ENCODE data around the gene HES4. TPM values are rescaled to one million over a fixed set of nuclear protein-coding genes. Genes with fewer than 3 reads are reported as not detected.

HES4 gene, protein sequence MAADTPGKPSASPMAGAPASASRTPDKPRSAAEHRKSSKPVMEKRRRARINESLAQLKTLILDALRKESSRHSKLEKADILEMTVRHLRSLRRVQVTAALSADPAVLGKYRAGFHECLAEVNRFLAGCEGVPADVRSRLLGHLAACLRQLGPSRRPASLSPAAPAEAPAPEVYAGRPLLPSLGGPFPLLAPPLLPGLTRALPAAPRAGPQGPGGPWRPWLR
- 10 to 100 TPM; 11.3 to 22.9 (median 14.2) TPM for polyA plus RNA-seq

DNA sequence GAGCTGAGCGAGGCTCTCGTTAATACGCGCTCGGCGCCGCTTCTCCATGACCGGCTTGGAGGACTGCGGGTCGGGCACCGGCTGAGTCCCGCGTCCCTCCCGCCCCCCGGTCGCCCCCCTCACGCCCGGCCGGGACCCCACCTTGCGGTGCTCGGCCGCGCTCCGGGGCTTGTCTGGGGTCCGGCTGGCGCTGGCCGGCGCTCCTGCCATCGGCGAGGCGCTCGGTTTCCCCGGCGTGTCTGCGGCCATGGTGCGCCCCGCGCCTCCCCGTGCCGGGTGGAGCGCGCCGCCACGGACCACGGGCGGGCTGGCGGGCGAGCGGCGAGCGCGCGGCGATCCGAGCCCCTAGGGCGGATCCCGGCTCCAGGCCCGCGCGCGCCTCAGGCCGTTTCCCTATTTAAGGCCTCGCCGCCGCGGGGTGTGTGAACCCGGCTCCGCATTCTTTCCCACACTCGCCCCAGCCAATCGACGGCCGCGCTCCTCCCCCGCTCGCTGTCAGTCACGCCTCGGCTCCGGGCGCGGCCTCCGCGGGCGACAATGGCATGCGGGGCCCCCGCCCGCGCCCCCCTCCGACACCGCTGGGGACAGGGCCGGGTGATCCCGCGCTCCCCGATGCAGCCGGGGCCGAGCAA, at the start of gene HES4:
Gene HES4 (minus strand): TSS at position 373 of the 632 bp plus-strand sequence. CDS start 124 bp downstream, at position 249.
- 0 to 1% (median 1%) methylated on average over 52 to 94 of the region's 95 CpGs for WGBS, 3 donors
- H3K27ac ChIP-seq (ENCODE audit: low read depth, low read length): no peak within 1 kb of the TSS

DNA sequence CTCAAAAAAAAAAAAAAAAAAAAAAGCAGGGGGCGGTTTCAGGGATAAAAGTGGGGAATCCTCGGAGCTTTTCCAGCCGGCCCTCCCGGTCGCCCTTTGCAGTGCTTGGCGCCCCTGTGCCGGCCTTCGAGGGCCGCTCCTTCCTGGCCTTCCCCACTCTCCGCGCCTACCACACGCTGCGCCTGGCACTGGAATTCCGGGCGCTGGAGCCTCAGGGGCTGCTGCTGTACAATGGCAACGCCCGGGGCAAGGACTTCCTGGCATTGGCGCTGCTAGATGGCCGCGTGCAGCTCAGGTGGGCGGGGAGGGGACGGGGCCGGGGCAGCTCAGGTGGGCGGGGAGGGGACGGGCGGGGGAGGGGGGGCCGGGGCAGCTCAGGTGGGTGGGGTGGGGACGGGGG, 48.9 kb upstream of the HES4 start:
- H3K27ac ChIP-seq (ENCODE audit: low read depth, low read length): no peak overlapping the region
- 92 to 94% (median 92%) methylated on average over 18 to 24 of the region's 28 CpGs for WGBS, 3 donors

DNA sequence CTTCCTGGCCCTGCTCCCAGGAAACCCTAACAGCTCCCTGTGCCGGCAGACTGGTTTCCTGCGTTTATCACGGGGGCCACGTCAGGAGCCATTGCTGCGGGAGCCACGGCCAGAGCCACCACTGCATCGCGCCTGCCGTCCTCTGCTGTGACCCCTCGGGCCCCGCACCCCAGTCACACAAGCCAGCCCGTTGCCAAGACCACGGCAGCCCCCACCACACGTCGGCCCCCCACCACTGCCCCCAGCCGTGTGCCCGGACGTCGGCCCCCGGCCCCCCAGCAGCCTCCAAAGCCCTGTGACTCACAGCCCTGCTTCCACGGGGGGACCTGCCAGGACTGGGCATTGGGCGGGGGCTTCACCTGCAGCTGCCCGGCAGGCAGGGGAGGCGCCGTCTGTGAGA, 48.1 kb upstream of the HES4 start:
- no peak overlapping the region for H3K27ac ChIP-seq (ENCODE audit: low read depth, low read length)
- 85 to 92% (median 91%) methylated on average over 20 to 25 of the region's 25 CpGs for WGBS, 3 donors

DNA sequence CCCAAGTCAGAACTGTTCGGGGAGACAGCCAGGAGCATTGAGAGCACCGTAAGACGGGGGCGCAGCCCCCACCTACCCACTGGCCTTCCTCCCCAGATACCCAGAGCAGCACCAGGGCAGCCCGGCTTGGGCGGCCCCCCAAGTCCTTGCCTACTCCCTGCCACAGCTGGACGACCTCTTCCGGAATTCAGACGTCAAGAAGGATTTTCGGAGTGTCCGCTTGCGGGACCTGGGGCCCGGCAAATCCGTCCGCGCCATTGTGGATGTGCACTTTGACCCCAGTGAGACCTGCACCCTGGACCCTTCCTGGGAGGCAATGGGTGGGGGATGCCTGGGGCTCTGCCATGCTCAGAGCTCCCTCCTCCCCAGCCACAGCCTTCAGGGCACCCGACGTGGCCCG, 47.5 kb upstream of the HES4 start:
- 94 to 97% (median 96%) methylated on average over 19 of the region's 19 CpGs for WGBS, 3 donors

DNA sequence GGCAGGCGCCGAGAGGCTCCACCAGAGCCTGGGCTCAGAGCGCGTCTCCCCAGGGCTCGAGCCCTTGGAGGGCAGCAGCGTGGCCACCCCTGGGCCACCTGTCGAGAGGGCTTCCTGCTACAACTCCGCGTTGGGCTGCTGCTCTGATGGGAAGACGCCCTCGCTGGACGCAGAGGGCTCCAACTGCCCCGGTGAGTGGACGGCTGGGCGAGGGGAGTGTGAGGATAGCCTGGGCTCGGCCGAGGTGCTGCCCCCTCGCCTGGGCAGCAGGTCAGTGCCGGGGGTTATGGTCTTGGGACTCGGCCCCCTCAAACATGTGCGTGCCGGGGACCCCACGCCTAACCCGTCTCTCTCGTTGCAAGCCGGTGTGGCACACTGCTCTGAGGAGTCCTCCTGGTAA, 46.9 kb upstream of the HES4 start:
- H3K27ac ChIP-seq (ENCODE audit: low read depth, low read length): no peak overlapping the region
- WGBS, 3 donors: 93 to 98% (median 95%) methylated on average over 26 of the region's 26 CpGs

More for the DNA sequence above, 47.5 kb upstream of the HES4 start:
- H3K27ac ChIP-seq (ENCODE audit: low read depth, low read length): no peak overlapping the region

DNA sequence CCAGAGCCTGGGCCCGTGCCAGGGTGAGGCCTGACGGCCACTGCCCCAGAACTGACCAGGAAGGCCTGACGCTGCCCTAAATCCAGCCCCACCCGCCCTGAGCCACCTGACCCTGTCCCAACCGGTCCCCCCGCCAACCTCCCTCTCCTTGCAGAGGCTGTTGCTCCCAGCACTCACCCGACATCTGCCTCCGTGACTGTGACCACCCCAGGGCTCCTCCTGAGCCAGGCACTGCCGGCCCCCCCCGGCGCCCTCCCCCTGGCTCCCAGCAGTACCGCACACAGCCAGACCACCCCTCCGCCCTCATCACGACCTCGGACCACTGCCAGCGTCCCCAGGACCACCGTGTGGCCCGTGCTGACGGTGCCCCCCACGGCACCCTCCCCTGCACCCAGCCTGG, 46.3 kb upstream of the HES4 start:
- 93 to 97% (median 94%) methylated on average over 17 to 20 of the region's 20 CpGs for WGBS, 3 donors
- no peak overlapping the region for H3K27ac ChIP-seq (ENCODE audit: low read depth, low read length)

DNA sequence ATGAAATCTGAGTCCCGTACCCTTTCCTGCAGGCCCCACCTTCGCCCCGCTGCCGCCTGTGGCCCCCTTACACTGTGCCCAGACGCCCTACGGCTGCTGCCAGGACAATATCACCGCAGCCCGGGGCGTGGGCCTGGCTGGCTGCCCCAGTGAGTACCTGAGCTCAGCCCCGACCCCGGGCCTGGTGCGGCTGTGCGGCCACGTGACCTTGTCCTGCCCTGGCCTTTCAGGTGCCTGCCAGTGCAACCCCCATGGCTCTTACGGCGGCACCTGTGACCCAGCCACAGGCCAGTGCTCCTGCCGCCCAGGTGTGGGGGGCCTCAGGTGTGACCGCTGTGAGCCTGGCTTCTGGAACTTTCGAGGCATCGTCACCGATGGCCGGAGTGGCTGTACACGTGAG, 45.2 kb upstream of the HES4 start:
- 86 to 96% (median 95%) methylated on average over 23 of the region's 23 CpGs for WGBS, 3 donors
- no peak overlapping the region for H3K27ac ChIP-seq (ENCODE audit: low read depth, low read length)

DNA sequence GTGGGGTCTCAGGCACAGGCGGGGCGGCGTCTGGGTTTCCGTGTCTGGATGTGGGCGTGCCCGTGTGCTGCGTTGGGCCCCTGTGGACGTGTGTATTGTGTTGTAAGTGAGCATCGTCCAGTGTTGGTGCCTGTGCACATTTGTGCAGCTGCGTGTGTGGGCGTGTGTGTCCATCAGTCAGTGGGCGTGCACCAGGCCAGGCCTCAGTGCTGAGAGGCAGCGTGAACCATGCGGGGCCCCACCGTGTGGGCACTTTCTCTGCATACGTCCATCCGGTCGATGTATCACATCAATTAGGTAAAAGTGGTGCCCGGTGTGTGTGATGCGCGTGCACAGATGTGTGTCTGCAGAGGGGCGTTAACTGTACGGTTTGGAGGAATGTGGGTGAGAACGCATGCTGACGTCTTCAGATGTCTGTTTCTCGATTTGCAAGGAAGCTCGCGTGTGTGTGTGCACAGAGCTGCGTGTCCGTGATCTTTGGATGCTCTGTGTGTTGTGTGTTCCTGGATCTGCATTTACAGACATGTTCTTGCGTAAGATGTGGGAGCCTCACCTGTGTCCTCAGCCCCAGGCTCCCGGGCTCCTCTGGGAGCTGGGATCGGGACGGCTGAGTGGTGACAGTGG, 44.7 kb upstream of the HES4 start:
- H3K27ac ChIP-seq (ENCODE audit: low read depth, low read length): no peak overlapping the region
- WGBS, 3 donors: 91 to 92% (median 92%) methylated on average over 34 of the region's 34 CpGs

DNA sequence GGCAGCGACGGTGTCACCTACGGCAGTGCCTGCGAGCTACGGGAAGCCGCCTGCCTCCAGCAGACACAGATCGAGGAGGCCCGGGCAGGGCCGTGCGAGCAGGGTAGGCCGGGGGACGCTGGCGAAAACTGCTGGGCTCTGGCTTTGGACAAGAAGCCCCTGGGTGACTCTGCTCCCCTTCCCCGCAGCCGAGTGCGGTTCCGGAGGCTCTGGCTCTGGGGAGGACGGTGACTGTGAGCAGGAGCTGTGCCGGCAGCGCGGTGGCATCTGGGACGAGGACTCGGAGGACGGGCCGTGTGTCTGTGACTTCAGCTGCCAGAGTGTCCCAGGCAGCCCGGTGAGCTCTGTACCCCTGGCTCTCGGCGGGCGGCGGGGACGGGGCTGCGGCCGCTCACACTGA, 44.0 kb upstream of the HES4 start:
- WGBS, 3 donors: 96 to 98% (median 97%) methylated on average over 29 to 33 of the region's 33 CpGs
- no peak overlapping the region for H3K27ac ChIP-seq (ENCODE audit: low read depth, low read length)

DNA sequence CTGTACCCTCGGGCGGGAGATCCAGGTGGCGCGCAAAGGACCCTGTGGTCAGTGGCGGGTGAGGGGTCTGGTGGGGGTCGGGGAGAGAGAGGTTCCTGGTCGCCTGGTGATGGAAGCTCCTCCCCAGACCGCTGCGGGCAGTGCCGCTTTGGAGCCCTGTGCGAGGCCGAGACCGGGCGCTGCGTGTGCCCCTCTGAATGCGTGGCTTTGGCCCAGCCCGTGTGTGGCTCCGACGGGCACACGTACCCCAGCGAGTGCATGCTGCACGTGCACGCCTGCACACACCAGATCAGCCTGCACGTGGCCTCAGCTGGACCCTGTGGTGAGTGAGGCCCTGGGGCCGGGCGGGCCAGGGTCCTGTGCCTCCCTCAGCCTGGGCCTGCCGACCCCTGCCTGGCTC, 43.5 kb upstream of the HES4 start:
- 94 to 97% (median 95%) methylated on average over 26 to 27 of the region's 27 CpGs for WGBS, 3 donors
- no peak overlapping the region for H3K27ac ChIP-seq (ENCODE audit: low read depth, low read length)

DNA sequence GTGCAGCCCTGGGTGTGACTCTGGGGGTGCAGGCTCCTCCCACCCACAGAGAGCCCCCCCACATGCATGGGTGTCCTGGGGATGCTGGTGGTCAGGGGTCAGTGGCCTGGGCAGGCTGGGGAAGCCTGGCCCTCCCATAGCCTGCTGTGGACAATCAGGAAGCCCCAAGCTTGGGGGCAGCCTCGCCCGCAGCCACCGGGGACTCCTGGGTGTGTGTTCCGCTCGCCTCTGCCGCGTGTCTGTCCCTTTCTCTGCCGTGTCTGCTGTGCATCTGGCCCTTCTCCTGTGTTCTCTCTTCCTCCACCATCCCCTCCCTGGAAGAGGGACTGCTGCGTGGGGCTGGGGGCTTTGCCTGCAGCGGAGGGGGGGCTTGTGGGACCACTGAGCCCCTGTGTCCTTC, 42.9 kb upstream of the HES4 start:
- WGBS, 3 donors: 89 to 95% (median 91%) methylated on average over 8 to 10 of the region's 10 CpGs

DNA sequence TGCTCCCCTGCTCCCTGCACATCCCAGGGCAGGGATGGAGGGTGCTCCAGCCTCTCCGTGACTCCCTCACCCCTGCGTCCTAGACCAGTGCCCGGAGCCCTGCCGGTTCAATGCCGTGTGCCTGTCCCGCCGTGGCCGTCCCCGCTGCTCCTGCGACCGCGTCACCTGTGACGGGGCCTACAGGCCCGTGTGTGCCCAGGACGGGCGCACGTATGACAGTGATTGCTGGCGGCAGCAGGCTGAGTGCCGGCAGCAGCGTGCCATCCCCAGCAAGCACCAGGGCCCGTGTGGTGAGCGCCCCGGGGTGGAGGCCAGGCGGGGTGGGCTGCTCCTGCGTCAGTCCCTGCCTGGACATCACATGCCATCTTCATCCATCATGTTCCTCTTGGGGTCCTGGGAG, 42.0 kb upstream of the HES4 start:
- WGBS, 3 donors: 93 to 96% (median 93%) methylated on average over 17 to 25 of the region's 25 CpGs
- H3K27ac ChIP-seq (ENCODE audit: low read depth, low read length): no peak overlapping the region

More for the DNA sequence above, 42.9 kb upstream of the HES4 start:
- no peak overlapping the region for H3K27ac ChIP-seq (ENCODE audit: low read depth, low read length)

DNA sequence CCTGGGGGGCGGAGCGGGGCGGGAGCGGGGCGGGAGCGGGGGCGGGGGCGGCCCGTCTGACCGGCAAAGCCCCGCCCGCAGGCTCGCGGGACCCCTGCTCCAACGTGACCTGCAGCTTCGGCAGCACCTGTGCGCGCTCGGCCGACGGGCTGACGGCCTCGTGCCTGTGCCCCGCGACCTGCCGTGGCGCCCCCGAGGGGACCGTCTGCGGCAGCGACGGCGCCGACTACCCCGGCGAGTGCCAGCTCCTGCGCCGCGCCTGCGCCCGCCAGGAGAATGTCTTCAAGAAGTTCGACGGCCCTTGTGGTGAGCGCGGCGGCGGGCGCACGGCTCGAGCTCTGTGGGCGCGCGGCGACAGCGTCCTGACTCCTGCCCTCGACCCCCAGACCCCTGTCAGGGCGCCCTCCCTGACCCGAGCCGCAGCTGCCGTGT, 41.2 kb upstream of the HES4 start:
- H3K27ac ChIP-seq (ENCODE audit: low read depth, low read length): no peak overlapping the region
- 60 to 84% (median 67%) methylated on average over 32 to 57 of the region's 60 CpGs for WGBS, 3 donors

DNA sequence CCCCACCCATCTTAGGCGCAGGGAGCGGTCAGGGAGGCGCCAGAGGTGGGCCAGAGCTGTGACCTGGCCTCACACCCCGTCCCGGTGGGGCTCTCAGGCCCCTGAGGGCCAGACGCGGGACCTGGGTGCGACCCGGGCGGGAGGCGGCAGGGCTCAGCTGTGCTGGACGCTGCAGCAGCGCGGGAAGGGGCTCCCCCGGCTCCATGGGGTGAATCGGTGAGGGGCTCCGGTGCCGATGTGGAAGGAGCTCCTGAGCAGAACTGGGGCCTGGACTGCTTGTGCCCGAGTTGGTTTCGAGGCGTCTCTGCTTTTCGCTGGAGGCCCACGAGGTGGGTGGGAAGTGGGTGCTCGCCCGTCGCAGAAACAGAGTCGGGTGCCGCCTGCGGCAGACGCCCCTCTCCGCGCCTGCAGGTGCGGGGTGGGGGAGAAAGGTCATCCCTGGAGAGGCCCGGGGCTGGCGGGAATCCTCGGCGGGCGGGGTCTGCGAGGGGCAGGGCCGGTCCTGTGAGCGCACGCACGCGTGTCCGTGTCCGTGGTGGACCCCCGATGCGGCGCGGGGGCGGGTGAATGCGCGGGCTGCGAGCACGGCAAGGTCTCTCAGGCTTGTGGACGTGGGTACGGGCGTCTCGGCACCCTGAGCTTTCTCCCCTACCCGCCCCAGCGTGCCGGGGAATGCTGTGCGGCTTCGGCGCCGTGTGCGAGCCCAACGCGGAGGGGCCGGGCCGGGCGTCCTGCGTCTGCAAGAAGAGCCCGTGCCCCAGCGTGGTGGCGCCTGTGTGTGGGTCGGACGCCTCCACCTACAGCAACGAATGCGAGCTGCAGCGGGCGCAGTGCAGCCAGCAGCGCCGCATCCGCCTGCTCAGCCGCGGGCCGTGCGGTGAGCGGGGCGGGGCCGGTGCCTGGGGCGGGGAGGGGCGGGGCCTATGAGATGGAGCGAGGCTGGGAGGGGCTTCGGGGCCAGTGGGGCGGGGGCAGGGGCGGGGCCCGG, 40.4 kb upstream of the HES4 start:
- WGBS, 3 donors: 4 to 9% (median 9%) methylated on average over 68 to 99 of the region's 99 CpGs
- no peak overlapping the region for H3K27ac ChIP-seq (ENCODE audit: low read depth, low read length)

DNA sequence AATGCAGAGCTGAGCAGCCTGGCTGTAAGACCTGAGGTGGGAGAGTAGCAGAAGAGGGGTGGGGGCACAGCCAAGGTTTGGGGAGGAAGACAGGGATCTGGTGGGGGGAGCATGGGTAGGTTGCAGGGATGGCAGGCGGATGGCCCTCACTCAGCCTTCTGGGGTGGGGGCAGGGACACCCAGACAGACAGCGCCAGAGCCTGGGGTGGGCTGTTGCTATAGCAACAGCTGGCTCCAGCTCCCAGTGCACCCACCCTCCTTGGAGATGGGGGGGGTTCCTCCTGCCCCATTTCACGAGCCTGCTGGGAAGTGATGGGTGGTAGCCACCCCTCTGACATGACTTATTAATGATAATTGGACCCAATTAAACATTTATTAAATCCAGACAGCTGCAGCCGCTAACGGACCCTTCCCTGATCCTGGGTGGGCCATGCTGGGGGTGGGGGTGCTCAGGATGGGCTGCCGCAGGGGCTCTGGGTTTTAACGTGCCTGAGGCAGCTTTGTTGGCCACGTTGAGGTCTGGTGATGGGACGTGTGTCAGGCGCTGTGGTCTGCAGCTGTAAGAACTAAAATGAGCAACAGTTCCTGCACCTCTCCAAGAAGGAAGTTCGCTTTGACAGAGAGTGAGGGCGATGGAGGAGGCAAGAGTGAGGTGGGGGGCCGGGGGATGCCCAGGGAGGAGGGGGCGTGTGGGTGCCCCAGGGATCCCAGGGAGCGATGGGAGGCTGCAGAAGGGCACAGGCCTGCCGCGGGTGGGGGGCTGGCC, 39.4 kb upstream of the HES4 start:
- H3K27ac ChIP-seq (ENCODE audit: low read depth, low read length): no peak overlapping the region
- WGBS, 3 donors: 29 to 55% (median 41%) methylated on average over 15 to 17 of the region's 17 CpGs

DNA sequence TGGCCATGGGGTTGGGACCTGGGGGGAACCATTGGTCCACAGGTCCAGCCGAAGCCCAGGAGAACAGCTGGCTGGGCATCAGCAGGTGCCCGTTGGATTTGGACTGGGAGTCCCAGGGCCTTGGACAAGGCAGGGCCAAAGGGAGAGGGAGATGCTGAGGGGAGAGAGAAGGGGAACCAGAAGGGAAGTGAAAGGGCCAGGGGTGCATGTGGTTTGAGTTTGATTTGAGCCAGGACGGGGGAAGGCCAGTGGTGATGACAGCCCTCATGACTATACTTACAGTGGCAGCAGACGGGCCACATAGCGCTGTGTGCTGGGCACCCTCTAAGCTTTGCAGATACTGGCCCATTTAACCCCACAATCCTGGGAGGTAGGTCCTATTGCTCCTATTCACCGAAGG, 38.8 kb upstream of the HES4 start:
- WGBS, 3 donors: 69 to 89% (median 73%) methylated on average over 5 to 6 of the region's 6 CpGs
- no peak overlapping the region for H3K27ac ChIP-seq (ENCODE audit: low read depth, low read length)

DNA sequence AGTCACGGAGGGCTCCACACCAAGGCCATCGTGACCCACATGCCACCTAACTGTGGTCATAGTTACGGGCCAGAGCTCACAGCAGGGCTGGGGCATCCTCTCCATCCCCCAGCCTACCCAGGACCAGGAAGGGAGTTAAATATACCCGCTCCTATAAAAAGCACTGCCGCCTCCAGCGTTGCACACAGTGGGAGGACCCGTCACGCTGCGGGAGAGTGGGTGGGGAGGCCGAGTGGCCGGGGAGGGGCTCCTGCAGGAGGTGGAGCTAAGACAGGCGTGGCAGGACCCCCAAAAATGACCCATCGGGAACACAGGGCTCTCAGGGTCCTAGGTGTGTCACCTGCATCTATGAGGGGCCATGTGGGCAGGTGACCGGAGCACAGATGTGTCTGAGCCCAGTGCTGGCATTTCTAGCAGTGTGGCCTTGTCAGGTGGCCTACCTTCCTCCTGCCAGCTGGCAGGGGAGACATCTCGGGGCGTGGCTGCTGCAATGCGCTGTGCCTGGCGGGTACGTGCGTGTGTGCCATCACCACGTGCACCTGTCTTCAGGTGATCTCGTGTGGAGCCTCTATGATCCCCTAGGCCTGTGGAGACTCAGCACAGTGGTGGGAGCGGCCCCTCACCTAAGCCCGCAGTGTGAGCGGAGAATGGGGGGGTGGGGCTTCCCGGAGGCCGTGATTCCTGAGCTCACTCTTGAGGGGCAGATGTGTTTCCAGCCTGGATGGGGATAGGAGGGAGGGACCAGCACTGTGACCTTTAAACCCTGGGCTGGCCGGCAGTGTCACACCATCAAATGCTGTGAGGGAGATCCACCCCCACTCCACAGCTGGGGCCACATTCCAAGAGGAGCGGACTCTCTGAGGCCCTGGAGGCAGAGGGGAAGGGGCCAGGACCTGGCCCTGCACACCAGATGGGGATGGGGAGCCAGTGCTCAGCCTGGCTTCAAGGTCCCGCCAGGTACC, 37.8 kb upstream of the HES4 start:
- WGBS, 3 donors: 67 to 88% (median 83%) methylated on average over 30 of the region's 30 CpGs
- no peak overlapping the region for H3K27ac ChIP-seq (ENCODE audit: low read depth, low read length)

All from adipose tissue (tissue), 3 donors.